ENCODE data around the gene ITGB1BP1.

Gene ITGB1BP1

DNA sequence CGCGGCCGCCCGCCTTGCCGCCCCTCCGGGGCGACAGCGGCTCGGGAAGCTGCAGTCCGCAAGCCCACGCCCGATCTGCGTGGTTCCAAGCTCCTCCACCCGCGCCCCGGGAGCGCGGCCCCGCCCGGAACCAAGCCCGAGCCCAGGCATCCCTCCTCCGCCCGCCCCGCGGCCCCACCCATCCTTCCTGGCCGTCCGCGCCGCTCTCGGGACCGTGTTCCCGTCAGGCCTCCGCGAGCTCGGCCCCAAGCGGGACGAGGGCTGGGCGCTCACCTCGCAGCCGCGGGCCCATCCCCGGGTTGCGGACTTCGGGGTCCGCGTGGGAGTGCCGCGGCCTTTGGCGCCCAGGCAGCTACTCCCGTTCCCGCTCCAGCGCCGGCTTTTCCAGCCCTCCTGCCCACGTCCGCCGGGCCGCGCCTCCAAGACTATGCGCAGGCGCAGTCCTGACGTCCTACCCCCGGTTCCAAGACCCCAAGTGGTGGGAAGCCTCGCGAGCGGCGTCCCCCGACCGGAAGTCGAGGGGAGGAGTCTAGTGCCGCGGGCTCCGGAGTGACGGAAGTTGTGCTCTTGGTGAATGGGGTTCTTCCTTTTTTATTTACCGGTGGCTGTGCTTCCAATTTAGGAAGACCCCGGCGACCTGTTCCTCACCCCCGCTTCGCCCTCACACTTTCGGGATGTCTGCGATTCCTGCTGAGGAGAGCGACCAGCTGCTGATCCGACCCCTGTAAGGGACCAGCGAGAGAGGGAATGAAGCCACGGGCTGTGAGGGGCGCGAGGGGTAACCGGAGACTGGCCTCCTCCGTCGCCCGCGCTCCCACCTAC lies at the start of gene ITGB1BP1, which contains the start of gene CPSF3:
Gene ITGB1BP1 (minus strand): TSS at position 429 of the 822 bp plus-strand sequence. CDS start 4,831 bp downstream, outside the sequence.
Gene CPSF3 (plus strand): TSS at position 555 of the 822 bp plus-strand sequence. CDS start 120 bp downstream, at position 675.
- Mint-ChIP-seq H3K9me3 (no peaks in the 10 kb centered on the region), H3K27ac (peak within 1 kb of the TSS; percentile 93), H3K4me3 (no peak within 1 kb of the TSS), H3K4me1 (peaks cover 19% of the 10 kb centered on the region), H3K27me3 (no peaks in the 10 kb centered on the region), H3K36me3 (peaks cover 4% of the 10 kb centered on the region)
- DNase-seq (ENCODE audit: low spot score in 2 of 2) (peak; percentile 93 to 95), ATAC-seq (ENCODE audit: low read depth) (peak; percentile 90)

GRCh38 chr2:9472511-9472910 lies 49.2 kb upstream of the ITGB1BP1 start:
- DNase-seq (ENCODE audit: low spot score in 2 of 2) = no peak
- no peak overlapping the region for H3K4me3 Mint-ChIP-seq
- no peaks in the 10 kb centered on the region for H3K27me3 Mint-ChIP-seq
- no peaks in the 10 kb centered on the region for H3K9me3 Mint-ChIP-seq
- H3K4me1 Mint-ChIP-seq = peaks cover 14% of the 10 kb centered on the region
- H3K36me3 Mint-ChIP-seq = peaks cover 3% of the 10 kb centered on the region
- no peak for ATAC-seq (ENCODE audit: low read depth)
- H3K27ac Mint-ChIP-seq = peak overlapping the region; percentile 55

GRCh38 chr2:9471206-9471605 lies 47.9 kb upstream of the ITGB1BP1 start:
- ATAC-seq (ENCODE audit: low read depth) (no peak), DNase-seq (ENCODE audit: low spot score in 2 of 2) (no peak)
- Mint-ChIP-seq H3K4me3 (no peak overlapping the region), H3K27ac (no peak overlapping the region), H3K36me3 (peaks cover 6% of the 10 kb centered on the region), H3K4me1 (peaks cover 6% of the 10 kb centered on the region), H3K9me3 (no peaks in the 10 kb centered on the region), H3K27me3 (no peaks in the 10 kb centered on the region)

GRCh38 chr2:9467687-9468086 lies 44.4 kb upstream of the ITGB1BP1 start:
- Mint-ChIP-seq H3K4me3 (no peak overlapping the region), H3K36me3 (peaks cover 10% of the 10 kb centered on the region), H3K27ac (no peak overlapping the region), H3K9me3 (no peaks in the 10 kb centered on the region), H3K27me3 (no peaks in the 10 kb centered on the region), H3K4me1 (peaks cover 3% of the 10 kb centered on the region)
- no peak for ATAC-seq (ENCODE audit: low read depth)
- DNase-seq (ENCODE audit: low spot score in 2 of 2) = no peak

GRCh38 chr2:9466147-9466683 lies 42.9 kb upstream of the ITGB1BP1 start:
- no peaks in the 10 kb centered on the region for H3K9me3 Mint-ChIP-seq
- ATAC-seq (ENCODE audit: low read depth) = no peak
- peaks cover 10% of the 10 kb centered on the region for H3K36me3 Mint-ChIP-seq
- H3K4me1 Mint-ChIP-seq = peaks cover 4% of the 10 kb centered on the region
- no peak overlapping the region for H3K27ac Mint-ChIP-seq
- no peak overlapping the region for H3K4me3 Mint-ChIP-seq
- H3K27me3 Mint-ChIP-seq = no peaks in the 10 kb centered on the region
- DNase-seq (ENCODE audit: low spot score in 2 of 2) = no peak

DNA sequence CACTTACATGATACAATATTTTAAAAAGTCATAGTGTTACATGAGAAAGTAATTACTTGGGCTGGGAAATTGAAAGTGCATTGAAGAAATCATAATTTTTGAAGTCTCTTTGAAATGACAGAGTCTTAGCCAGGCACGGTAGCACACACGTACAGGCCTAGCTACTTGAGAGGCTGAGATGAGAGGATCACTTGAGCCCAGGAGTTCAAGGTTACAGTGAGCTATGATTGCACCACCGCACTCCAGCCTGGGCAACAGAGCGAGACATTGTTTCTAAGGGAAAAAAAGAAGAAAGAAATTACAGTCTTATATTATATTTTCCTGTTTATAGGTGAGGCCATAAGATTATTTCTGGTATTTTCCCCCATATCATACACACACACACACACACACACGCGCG lies 41.8 kb upstream of the ITGB1BP1 start:
- Mint-ChIP-seq H3K9me3 (no peaks in the 10 kb centered on the region), H3K36me3 (peaks cover 13% of the 10 kb centered on the region), H3K4me1 (peaks cover 4% of the 10 kb centered on the region), H3K27ac (no peak overlapping the region), H3K27me3 (no peaks in the 10 kb centered on the region), H3K4me3 (no peak overlapping the region)
- DNase-seq (ENCODE audit: low spot score in 2 of 2) = no peak
- ATAC-seq (ENCODE audit: low read depth) = no peak

DNA sequence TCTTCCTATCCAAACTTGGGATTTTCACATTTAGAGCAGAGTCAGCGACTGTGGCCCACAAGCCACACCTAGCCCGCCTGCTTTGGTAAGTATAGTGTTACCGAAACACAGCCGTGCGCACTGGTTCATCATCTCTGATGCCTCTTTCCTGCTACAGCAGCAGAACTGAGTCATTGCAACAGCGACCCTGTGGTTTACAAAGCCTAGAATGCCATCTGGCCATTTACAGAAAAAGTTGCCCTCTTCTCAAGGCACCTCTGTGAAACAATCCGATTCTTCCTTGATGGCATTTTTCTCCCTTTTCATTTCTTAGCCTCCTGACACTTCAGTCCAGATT lies 40.3 kb upstream of the ITGB1BP1 start:
- ATAC-seq (ENCODE audit: low read depth) = no peak
- no peak for DNase-seq (ENCODE audit: low spot score in 2 of 2)
- H3K27me3 Mint-ChIP-seq = no peaks in the 10 kb centered on the region
- peak overlapping the region; percentile 51 for H3K27ac Mint-ChIP-seq
- H3K4me3 Mint-ChIP-seq = no peak overlapping the region
- peaks cover 16% of the 10 kb centered on the region for H3K36me3 Mint-ChIP-seq
- peaks cover 4% of the 10 kb centered on the region for H3K4me1 Mint-ChIP-seq
- H3K9me3 Mint-ChIP-seq = no peaks in the 10 kb centered on the region

- DNase-seq (ENCODE audit: low spot score in 2 of 2) (no peak), ATAC-seq (ENCODE audit: low read depth) (no peak)
- Mint-ChIP-seq H3K4me1 (peaks cover 4% of the 10 kb centered on the region), H3K9me3 (no peaks in the 10 kb centered on the region), H3K36me3 (peaks cover 16% of the 10 kb centered on the region), H3K4me3 (no peak overlapping the region), H3K27me3 (no peaks in the 10 kb centered on the region), H3K27ac (no peak overlapping the region)
These were observed 39.8 kb upstream of the ITGB1BP1 start for GRCh38 chr2:9462886-9463697.

- H3K4me3 Mint-ChIP-seq = no peak overlapping the region
- H3K27me3 Mint-ChIP-seq = no peaks in the 10 kb centered on the region
These were observed 39.0 kb upstream of the ITGB1BP1 start for GRCh38 chr2:9462313-9462712.

DNA sequence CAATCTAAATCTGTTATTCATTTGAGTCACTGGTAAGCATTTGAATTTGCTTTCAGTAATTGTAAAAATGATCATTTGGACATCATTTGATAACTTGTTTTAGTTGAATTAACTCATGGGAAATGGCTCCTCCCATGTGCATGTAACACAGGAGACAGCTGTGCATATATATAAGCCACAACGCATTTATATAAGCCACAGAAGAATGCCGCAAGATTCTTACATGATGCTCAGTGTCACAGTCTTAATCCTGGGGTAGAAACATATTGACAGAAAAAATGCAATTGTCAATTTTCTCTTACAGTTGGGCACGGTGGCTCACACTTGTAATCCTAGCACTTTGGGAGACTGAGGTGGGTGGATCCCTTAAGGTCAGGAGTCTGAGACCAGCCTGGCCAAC lies 37.8 kb upstream of the ITGB1BP1 start:
- H3K27me3 Mint-ChIP-seq = no peaks in the 10 kb centered on the region

More at GRCh38 chr2:9462313-9462712, 39.0 kb upstream of the ITGB1BP1 start:
- ATAC-seq (ENCODE audit: low read depth) (no peak), DNase-seq (ENCODE audit: low spot score in 2 of 2) (no peak)
- H3K9me3 Mint-ChIP-seq = no peaks in the 10 kb centered on the region
- H3K4me1 Mint-ChIP-seq = peaks cover 4% of the 10 kb centered on the region
- peaks cover 16% of the 10 kb centered on the region for H3K36me3 Mint-ChIP-seq
- peak overlapping the region; percentile 20 for H3K27ac Mint-ChIP-seq

DNA sequence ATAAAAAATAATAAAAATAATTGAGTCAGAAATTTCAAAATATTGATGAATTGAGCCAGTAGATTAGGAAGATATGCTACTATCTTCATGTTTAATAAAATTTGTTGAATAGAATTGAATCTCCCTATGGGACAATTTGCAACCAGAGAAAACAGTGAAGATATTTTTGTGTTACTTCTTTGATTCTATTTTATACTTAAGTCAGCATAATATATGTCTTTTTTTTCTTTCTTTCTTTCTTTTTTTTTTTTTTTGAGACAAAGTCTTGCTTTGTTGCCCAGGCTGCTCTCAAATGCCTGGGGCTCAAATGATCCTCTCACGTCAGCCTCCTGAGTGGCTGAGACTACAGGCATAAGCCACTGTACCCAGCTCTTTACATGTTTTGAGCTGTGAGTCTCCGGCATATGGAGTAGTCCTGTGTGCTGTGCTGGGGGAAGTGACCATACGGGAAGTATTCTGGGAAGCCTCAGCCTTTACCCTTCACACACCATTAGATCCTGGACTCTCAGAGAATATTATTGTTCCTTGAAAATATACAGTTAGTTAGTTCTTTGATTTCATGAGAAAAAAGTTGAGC lies 37.2 kb upstream of the ITGB1BP1 start:
- no peaks in the 10 kb centered on the region for H3K9me3 Mint-ChIP-seq
- peaks cover 4% of the 10 kb centered on the region for H3K4me1 Mint-ChIP-seq
- peaks cover 12% of the 10 kb centered on the region for H3K36me3 Mint-ChIP-seq
- H3K4me3 Mint-ChIP-seq = no peak overlapping the region
- peak overlapping the region; percentile 67 for H3K27ac Mint-ChIP-seq
- no peaks in the 10 kb centered on the region for H3K27me3 Mint-ChIP-seq
- no peak for ATAC-seq (ENCODE audit: low read depth)
- DNase-seq (ENCODE audit: low spot score in 2 of 2) = no peak

More for the DNA sequence above, 37.8 kb upstream of the ITGB1BP1 start:
- ATAC-seq (ENCODE audit: low read depth) (no peak), DNase-seq (ENCODE audit: low spot score in 2 of 2) (no peak)
- Mint-ChIP-seq H3K4me1 (peaks cover 4% of the 10 kb centered on the region), H3K4me3 (no peak overlapping the region), H3K9me3 (no peaks in the 10 kb centered on the region), H3K27ac (no peak overlapping the region), H3K36me3 (peaks cover 14% of the 10 kb centered on the region)

DNA sequence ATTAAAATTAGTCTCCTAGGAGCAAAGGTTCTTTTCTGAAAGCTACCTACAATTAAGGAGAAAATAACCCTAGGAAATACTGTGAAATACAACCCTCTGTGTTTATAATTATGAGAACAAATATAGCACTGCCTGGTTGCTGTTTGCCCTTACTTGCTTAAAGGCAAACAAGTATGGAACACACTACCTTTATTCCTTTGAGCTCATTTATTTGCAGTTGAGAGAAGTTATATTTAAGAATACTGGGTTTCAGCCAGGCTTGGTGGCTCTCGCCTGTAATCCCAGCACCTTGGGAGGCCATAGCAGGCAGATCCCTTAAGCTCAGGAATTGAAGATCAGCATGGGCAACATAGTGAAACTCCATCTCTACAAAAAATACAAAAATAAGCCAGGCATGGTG lies 27.9 kb upstream of the ITGB1BP1 start:
- Mint-ChIP-seq H3K27me3 (no peaks in the 10 kb centered on the region), H3K9me3 (no peaks in the 10 kb centered on the region), H3K36me3 (peaks cover 22% of the 10 kb centered on the region), H3K27ac (no peak overlapping the region), H3K4me3 (no peak overlapping the region), H3K4me1 (no peaks in the 10 kb centered on the region)
- DNase-seq (ENCODE audit: low spot score in 2 of 2) (no peak), ATAC-seq (ENCODE audit: low read depth) (no peak)

DNA sequence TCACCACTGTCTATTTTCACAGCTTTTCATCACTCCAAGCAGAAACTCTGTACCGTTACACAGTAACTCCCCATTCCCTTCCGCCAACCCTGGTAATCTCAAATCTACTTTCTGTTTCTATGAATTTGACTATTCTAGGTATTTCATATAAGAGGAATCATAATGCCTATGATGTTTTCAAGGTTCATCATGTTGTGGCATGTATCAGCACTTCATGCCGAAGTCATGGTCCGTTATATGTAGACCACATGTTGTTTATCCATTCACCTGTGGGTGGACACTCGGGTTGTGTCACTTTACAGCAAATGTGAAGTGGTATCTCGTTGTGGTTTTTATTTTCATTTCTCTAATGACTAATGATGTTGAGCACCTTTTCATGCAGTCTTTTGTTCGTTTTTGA lies 21.8 kb upstream of the ITGB1BP1 start:
- DNase-seq (ENCODE audit: low spot score in 2 of 2) (no peak), ATAC-seq (ENCODE audit: low read depth) (no peak)
- H3K27me3 Mint-ChIP-seq = no peaks in the 10 kb centered on the region
- no peaks in the 10 kb centered on the region for H3K4me1 Mint-ChIP-seq
- peaks cover 37% of the 10 kb centered on the region for H3K36me3 Mint-ChIP-seq
- H3K27ac Mint-ChIP-seq = peak overlapping the region; percentile 50
- no peaks in the 10 kb centered on the region for H3K9me3 Mint-ChIP-seq
- no peak overlapping the region for H3K4me3 Mint-ChIP-seq

GRCh38 chr2:9443526-9443925 lies 20.2 kb upstream of the ITGB1BP1 start:
- no peak for DNase-seq (ENCODE audit: low spot score in 2 of 2)
- no peak overlapping the region for H3K27ac Mint-ChIP-seq
- H3K4me1 Mint-ChIP-seq = no peaks in the 10 kb centered on the region
- no peaks in the 10 kb centered on the region for H3K27me3 Mint-ChIP-seq
- H3K9me3 Mint-ChIP-seq = no peaks in the 10 kb centered on the region
- H3K4me3 Mint-ChIP-seq = no peak overlapping the region
- peaks cover 33% of the 10 kb centered on the region for H3K36me3 Mint-ChIP-seq
- no peak for ATAC-seq (ENCODE audit: low read depth)

Data from memory B cell (primary cell).